ENCODE measurements around the gene PIP4K2A.

GRCh38 chr10:22620140-22620857 lies 94.1 kb downstream of the PIP4K2A start:
- TF ChIP-seq, protein P1, sequence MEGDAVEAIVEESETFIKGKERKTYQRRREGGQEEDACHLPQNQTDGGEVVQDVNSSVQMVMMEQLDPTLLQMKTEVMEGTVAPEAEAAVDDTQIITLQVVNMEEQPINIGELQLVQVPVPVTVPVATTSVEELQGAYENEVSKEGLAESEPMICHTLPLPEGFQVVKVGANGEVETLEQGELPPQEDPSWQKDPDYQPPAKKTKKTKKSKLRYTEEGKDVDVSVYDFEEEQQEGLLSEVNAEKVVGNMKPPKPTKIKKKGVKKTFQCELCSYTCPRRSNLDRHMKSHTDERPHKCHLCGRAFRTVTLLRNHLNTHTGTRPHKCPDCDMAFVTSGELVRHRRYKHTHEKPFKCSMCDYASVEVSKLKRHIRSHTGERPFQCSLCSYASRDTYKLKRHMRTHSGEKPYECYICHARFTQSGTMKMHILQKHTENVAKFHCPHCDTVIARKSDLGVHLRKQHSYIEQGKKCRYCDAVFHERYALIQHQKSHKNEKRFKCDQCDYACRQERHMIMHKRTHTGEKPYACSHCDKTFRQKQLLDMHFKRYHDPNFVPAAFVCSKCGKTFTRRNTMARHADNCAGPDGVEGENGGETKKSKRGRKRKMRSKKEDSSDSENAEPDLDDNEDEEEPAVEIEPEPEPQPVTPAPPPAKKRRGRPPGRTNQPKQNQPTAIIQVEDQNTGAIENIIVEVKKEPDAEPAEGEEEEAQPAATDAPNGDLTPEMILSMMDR (IDR thresholded peaks at IDR 0.05): no peak
- TF ChIP-seq POLR2A (IDR thresholded peaks at IDR 0.05): no peak
